ENCODE results near the gene ZBTB7C.

ZBTB7C gene

GRCh38 chr18:48391868-48392267, 17.3 kb downstream of the ZBTB7C start:
- DNase-seq (ENCODE audit: low read depth in 2 of 2) = no peak

- no peak for DNase-seq (ENCODE audit: low read depth in 2 of 2)
Observed at GRCh38 chr18:48390641-48391040, 18.5 kb downstream of the ZBTB7C start.

GRCh38 chr18:48388478-48388877, 20.7 kb downstream of the ZBTB7C start:
- no peak for DNase-seq (ENCODE audit: low read depth in 2 of 2)

DNA sequence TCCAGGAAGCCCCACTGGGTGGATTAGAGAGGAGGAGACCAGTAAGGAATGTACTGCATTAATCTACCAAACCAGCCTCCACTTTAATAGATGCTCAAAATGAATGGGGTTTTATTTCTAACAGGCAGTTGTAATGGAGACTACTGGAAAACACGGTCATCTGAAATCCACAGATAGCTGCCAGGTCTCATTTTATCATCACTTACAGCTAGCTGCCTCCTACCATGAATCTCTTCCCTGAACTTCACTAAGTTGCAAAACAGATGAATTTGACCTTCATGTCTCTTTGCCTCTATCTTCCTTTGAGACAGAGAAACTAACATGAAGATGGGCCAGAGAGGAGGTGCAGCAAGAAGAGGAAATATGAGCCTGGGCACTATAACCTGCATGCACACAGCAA, 21.9 kb downstream of the ZBTB7C start:
- DNase-seq (ENCODE audit: low read depth in 2 of 2) = no peak

- DNase-seq (ENCODE audit: low read depth in 2 of 2) = no peak
Observed at GRCh38 chr18:48385596-48385995, 23.6 kb downstream of the ZBTB7C start.

- DNase-seq (ENCODE audit: low read depth in 2 of 2) = no peak
Observed at GRCh38 chr18:48376934-48377333, 32.2 kb downstream of the ZBTB7C start.

DNA sequence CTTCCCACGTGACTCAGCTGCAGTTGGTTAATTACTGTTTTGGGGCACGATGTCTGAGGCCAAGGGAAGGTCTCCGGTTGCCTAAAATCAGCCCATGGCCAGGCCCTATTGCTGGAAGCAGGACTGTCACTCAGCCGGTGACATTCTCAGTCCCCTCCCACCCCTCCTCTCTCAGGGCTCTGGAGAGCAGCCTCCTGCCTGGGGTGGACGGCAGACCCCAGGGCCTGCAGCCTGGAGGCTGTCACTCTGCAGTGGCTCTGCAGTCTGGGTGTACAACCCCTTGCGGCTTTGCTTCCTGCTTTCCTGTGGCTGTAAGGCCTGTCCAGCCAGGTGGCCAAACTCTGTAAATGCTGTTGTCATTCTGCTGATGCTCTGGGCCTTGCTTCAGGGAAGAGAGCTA, 32.8 kb downstream of the ZBTB7C start:
- no peak for DNase-seq (ENCODE audit: low read depth in 2 of 2)

- no peak for DNase-seq (ENCODE audit: low read depth in 2 of 2)
Observed at GRCh38 chr18:48375150-48375800, 33.9 kb downstream of the ZBTB7C start.

- no peak for DNase-seq (ENCODE audit: low read depth in 2 of 2)
Observed at GRCh38 chr18:48374423-48375149, 34.6 kb downstream of the ZBTB7C start.

GRCh38 chr18:48371854-48372602, 37.2 kb downstream of the ZBTB7C start:
- no peak for DNase-seq (ENCODE audit: low read depth in 2 of 2)

DNA sequence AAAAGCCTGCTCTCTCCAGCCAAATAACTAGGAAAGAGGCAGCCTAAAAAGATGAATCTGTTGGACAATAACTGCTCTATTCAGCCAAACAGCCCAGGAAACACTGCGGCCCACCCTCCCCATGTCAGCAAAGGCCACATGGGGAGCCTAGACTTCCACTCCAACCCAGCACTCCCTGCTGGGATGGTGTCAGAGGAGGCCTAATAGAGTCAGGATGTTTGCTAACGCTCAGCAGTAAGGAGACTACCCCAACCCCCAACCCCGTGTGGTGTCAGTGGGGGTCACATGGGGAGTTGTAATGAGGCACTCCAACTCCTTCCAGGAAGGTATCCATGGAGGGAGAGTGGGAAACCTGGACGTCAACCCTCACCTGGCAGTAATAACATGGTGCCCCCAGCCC, 41.6 kb downstream of the ZBTB7C start:
- no peak for DNase-seq (ENCODE audit: low read depth in 2 of 2)

- DNase-seq (ENCODE audit: low read depth in 2 of 2) = no peak
Observed at GRCh38 chr18:48365965-48366364, 43.2 kb downstream of the ZBTB7C start.

DNA sequence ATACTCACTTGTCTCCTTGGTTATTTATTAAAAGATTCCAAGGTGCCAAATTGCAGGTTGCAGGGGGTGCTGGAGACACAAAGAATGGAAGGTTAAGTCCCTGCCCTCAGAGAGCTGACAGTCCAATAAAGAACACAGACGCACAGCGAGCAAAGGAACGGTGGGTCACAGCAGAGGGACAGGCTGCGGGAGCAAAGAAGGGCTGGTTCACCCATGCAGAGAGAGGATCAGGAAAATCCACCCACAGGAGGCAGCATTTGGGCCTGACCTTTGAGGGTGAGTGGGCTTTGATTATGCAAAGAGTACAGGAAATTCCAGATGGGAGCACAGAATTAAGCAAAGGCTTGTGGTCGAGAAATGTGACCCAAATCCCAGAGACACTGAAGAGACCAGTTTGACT, 45.0 kb downstream of the ZBTB7C start:
- no peak for DNase-seq (ENCODE audit: low read depth in 2 of 2)

GRCh38 chr18:48363175-48363574, 46.0 kb downstream of the ZBTB7C start:
- no peak for DNase-seq (ENCODE audit: low read depth in 2 of 2)

GRCh38 chr18:48361801-48362200, 47.4 kb downstream of the ZBTB7C start:
- DNase-seq (ENCODE audit: low read depth in 2 of 2) = no peak

GRCh38 chr18:48360376-48361021, 48.7 kb downstream of the ZBTB7C start:
- DNase-seq (ENCODE audit: low read depth in 2 of 2) = no peak

GRCh38 chr18:48359626-48360025, 49.6 kb downstream of the ZBTB7C start:
- no peak for DNase-seq (ENCODE audit: low read depth in 2 of 2)

DNA sequence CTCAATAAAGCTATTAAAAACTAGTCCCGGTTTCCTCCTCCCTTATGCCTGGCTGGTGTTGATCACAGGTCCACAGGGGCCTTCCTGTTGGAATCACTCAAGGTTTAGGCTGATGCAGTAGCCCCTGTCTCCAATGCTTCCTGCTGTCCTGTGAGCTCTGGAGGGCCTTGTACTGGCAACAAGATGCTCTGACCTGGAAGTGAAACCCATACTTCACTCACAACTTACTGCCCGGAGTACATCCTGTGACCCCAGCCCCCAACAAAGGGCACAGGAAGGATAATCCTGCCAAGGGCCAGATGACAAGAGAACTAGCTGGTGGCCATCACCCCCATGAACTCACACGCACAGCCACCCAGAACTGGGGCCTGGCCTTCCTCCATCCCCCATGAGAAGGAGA, 50.3 kb downstream of the ZBTB7C start:
- DNase-seq (ENCODE audit: low read depth in 2 of 2) = no peak

- DNase-seq (ENCODE audit: low read depth in 2 of 2) = no peak
Observed at GRCh38 chr18:48356909-48357631, 52.1 kb downstream of the ZBTB7C start.

DNA sequence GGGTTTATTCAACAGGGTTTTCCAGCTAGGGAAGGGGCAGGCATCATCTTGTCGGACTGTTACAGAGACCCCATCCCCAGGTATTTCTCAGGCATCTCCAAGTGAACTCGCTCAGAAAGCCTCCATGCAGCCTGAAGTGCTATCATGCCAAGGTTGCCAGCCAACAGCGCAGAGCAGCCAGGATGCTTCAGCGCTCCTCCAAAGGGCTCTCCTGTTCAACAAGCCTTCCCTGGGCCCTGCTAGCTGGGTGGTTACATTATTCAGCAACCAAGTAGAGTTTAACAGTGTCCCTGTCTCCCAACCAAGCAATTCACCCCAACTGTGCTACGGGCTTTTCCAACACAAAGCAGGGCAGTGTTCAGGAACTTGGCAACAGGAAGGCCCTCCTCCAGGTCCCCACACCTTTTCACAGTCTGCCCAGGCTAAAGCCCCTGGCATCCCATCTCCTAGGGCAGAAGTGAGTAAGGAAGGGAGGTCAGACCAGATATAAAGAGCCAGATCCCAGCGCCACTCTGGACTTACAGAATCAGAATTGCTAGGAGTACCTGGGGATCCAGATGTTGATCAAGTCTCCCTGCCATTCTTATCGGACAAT, 52.9 kb downstream of the ZBTB7C start:
- DNase-seq (ENCODE audit: low read depth in 2 of 2) = no peak

Data from stimulated activated CD4-positive, alpha-beta T cell treated with anti-CD3 and anti-CD28 coated beads, Interleukin-4, amount 100 ng/mL, for 48 hours (primary cell).